Keratinocyte (primary cell): Measurements from ENCODE around the gene EPSTI1. TPM values are rescaled to one million over a fixed set of nuclear protein-coding genes. Genes with fewer than 3 reads are reported as not detected.

Experiments
- DNase-seq: peaks from one replicate; pipeline ENCODE4 v3.0.0-alpha.2; 2011; ENCODE audit warnings: low read depth, missing footprints, low spot score
- FAIRE-seq: peaks from 2 replicates; lab custom pipeline; 2011; peaks lifted over from hg19 to GRCh38; lab: Jason Lieb, UNC
- H2AFZ ChIP-seq: 2 replicates; pipeline ENCODE4 v1.6.0; 2012; ENCODE audit warnings: low read length, control low read depth, inconsistent platforms; ENCODE audit not compliant: control insufficient read depth
- H3K27ac ChIP-seq: 2 replicates; pipeline ENCODE4 v1.5.1; 2011; ENCODE audit warnings: low read length; ENCODE audit not compliant: control insufficient read depth, insufficient read depth
- H3K27me3 ChIP-seq: 3 replicates; pipeline ENCODE4 v1.6.0; 2011; ENCODE audit warnings: low read length; ENCODE audit not compliant: control insufficient read depth, insufficient read depth; ENCODE audit errors: extremely low read depth
- H3K36me3 ChIP-seq, 2 experiments: 2 replicates in 1 of 2; 3 replicates in 1 of 2; pipeline ENCODE4 v1.5.1; 2011; ENCODE audit warnings: low read length in 2 of 2, mild to moderate bottlenecking in 1 of 2; ENCODE audit not compliant: control insufficient read depth in 2 of 2, insufficient read depth in 2 of 2; ENCODE audit errors: extremely low read depth in 1 of 2
- H3K4me1 ChIP-seq: 3 replicates; pipeline ENCODE4 v1.5.1; 2011; ENCODE audit warnings: low read length; ENCODE audit not compliant: control insufficient read depth, insufficient read depth; ENCODE audit errors: extremely low read depth
- H3K4me2 ChIP-seq: 3 replicates; pipeline ENCODE4 v1.6.0; 2011; ENCODE audit warnings: low read depth, low read length; ENCODE audit not compliant: control insufficient read depth, insufficient read depth; ENCODE audit errors: extremely low read depth
- H3K4me3 ChIP-seq, 3 experiments: fragments of 200-600 bp in 1 of 3; sonication (generic) in 1 of 3; 2 replicates in 2 of 3; 3 replicates in 1 of 3; pipeline ENCODE4 v1.5.1; 2011 to 2016; ENCODE audit warnings: low read length in 3 of 3, mild to moderate bottlenecking in 3 of 3, control low read depth in 2 of 3, inconsistent platforms in 1 of 3, low read depth in 1 of 3, mixed read lengths in 1 of 3, mixed run types in 1 of 3, moderate library complexity in 1 of 3; ENCODE audit not compliant: control insufficient read depth in 2 of 3, insufficient read depth in 2 of 3; ENCODE audit errors: extremely low read depth in 1 of 3
- H3K79me2 ChIP-seq: 2 replicates; pipeline ENCODE4 v1.6.0; 2012; ENCODE audit warnings: low read length; ENCODE audit not compliant: control insufficient read depth, insufficient read depth
- H3K9ac ChIP-seq: 3 replicates; pipeline ENCODE4 v1.6.0; 2011; ENCODE audit warnings: low read length; ENCODE audit not compliant: control insufficient read depth, insufficient read depth; ENCODE audit errors: extremely low read depth
- H3K9me1 ChIP-seq: 3 replicates; pipeline ENCODE4 v1.6.0; 2011; ENCODE audit warnings: low read length; ENCODE audit not compliant: control insufficient read depth, insufficient read depth; ENCODE audit errors: extremely low read depth
- H3K9me3 ChIP-seq: 2 replicates; pipeline ENCODE4 v1.5.1; 2012; ENCODE audit warnings: low read depth, low read length; ENCODE audit not compliant: control insufficient read depth
- H4K20me1 ChIP-seq: 3 replicates; pipeline ENCODE4 v1.6.0; 2011; ENCODE audit warnings: low read length; ENCODE audit not compliant: control insufficient read depth, insufficient read depth; ENCODE audit errors: extremely low read depth
- CTCF ChIP-seq, 3 experiments: IDR thresholded peaks in 1 of 3; conservative IDR thresholded peaks in 1 of 3; optimal IDR thresholded peaks in 1 of 3; 2 replicates in 2 of 3; 3 replicates in 1 of 3; pipeline versions ENCODE3 to v1.5.1; 2011; ENCODE audit warnings: low read length in 3 of 3, mild to moderate bottlenecking in 3 of 3, moderate library complexity in 2 of 3, control low read depth in 1 of 3, inconsistent platforms in 1 of 3; ENCODE audit not compliant: insufficient read depth in 2 of 3; ENCODE audit errors: extremely low read depth in 1 of 3
- EZH2 ChIP-seq: IDR thresholded peaks from one replicate; pipeline ENCODE4 v1.6.1; 2012; ENCODE audit warnings: inconsistent platforms, mild to moderate bottlenecking, low read length, moderate library complexity
- dilution Hi-C: fragments of 300-500 bp; cut with MboI; formaldehyde crosslinking; loops from one replicate; pipeline ENCODE4 v1.7.0; 2020; ENCODE audit warnings: low sequenced_read_pairs; ENCODE audit not compliant: extremely low pct_ligation_motif_present
- polyA plus RNA-seq, 5 experiments: library from polyadenylated mRNA; depleted of rRNA in 3 of 5; stranded (reverse) in 3 of 5; stranded (forward) in 1 of 5; unstranded in 1 of 5; fragments of >200 nt; gene quantifications; 1 replicate in 1 of 5; 2 replicates in 3 of 5; 3 replicates in 1 of 5; pipeline versions ENCODE4 v1.2.1 to v1.2.3, GENCODE V29; 2011 to 2012; ENCODE audit warnings: missing spikeins in 2 of 5, low read depth in 1 of 5, low replicate concordance in 1 of 5

The EPSTI1 gene
- polyA plus RNA-seq, 1 donor (not counting 4 experiments of a cell fraction or from before 2014, with no cell fraction given): 13.0 TPM

GRCh38 chr13:43023289-43023963 lies 31.4 kb upstream of the EPSTI1 start, which contains the start of gene DNAJC15:
DNAJC15 (plus strand) TSS chr13:43023586; CDS start chr13:43023627, 41 bp downstream.
- Histone ChIP-seq H3K27ac (peak within 1 kb of the TSS; percentile 90), H3K27me3 (no peaks in the 10 kb centered on the region), H3K79me2 (peaks cover 37% of the 10 kb centered on the region), H3K4me1 (peaks cover 11% of the 10 kb centered on the region), H4K20me1 (no peaks in the 10 kb centered on the region), H2AFZ (peak within 1 kb of the TSS; percentile 98), H3K9me3 (no peaks in the 10 kb centered on the region), H3K9me1 (no peaks in the 10 kb centered on the region), H3K9ac (peak within 1 kb of the TSS; percentile 89), H3K4me2 (peak within 1 kb of the TSS; percentile 99), H3K4me3 (peak within 1 kb of the TSS; percentile 59 to 82 (median 74)), H3K36me3 (peaks cover 0 to under 1% of the 10 kb centered on the region in 2 experiments)
- dilution Hi-C loops: no loop called here
- no peak for TF ChIP-seq CTCF (optimal IDR thresholded peaks at IDR 0.05 in 1 of 3, IDR thresholded peaks at IDR 0.05 in 1 of 3, conservative IDR thresholded peaks at IDR 0.05 in 1 of 3; ENCODE audit: extremely low read depth in 1 of 3, insufficient read depth in 2 of 3, low read length in 3 of 3)
- TF ChIP-seq EZH2: no peak
- DNase-seq: no peak
- FAIRE-seq: peak; percentile 39

- dilution Hi-C loops: no loop called here
- peak overlapping the region; percentile 98 for H2AFZ ChIP-seq
- peak overlapping the region; percentile 90 for H3K27ac ChIP-seq
- H3K27me3 ChIP-seq: no peaks in the 10 kb centered on the region
- DNase-seq (no peak), FAIRE-seq (no peak)
- TF ChIP-seq EZH2: no peak
- TF ChIP-seq CTCF (optimal IDR thresholded peaks at IDR 0.05 in 1 of 3, IDR thresholded peaks at IDR 0.05 in 1 of 3, conservative IDR thresholded peaks at IDR 0.05 in 1 of 3; ENCODE audit: extremely low read depth in 1 of 3, insufficient read depth in 2 of 3, low read length in 3 of 3): no peak
- H3K36me3 ChIP-seq: no peaks in the 10 kb centered on the region
- H3K9me3 ChIP-seq: no peaks in the 10 kb centered on the region
- peak overlapping the region; percentile 89 for H3K9ac ChIP-seq
- no peaks in the 10 kb centered on the region for H3K9me1 ChIP-seq
- H3K4me1 ChIP-seq: peaks cover 11% of the 10 kb centered on the region
- H4K20me1 ChIP-seq: no peaks in the 10 kb centered on the region
- H3K4me3 ChIP-seq: peak overlapping the region; percentile 59 to 82 (median 74)
- peaks cover 33% of the 10 kb centered on the region for H3K79me2 ChIP-seq
- H3K4me2 ChIP-seq: peak overlapping the region; percentile 99
These were observed 30.9 kb upstream of the EPSTI1 start for GRCh38 chr13:43022934-43023288.
